NK-92 treated with Interleukin-12 subunit alpha and Interleukin-12 subunit beta, amount 100 ng/mL, for 24 hours (cell line): ENCODE data around the gene PRSS27.
"Not testable (repeated sequence)": the region's sequence is repeated elsewhere in the genome, so short reads cannot be mapped to it uniquely, and the experiment has no call there.

Source experiments
- DNase-seq: peaks from one replicate; lab custom pipeline; 2025; lab: John Stamatoyannopoulos, UW

Gene PRSS27

DNA sequence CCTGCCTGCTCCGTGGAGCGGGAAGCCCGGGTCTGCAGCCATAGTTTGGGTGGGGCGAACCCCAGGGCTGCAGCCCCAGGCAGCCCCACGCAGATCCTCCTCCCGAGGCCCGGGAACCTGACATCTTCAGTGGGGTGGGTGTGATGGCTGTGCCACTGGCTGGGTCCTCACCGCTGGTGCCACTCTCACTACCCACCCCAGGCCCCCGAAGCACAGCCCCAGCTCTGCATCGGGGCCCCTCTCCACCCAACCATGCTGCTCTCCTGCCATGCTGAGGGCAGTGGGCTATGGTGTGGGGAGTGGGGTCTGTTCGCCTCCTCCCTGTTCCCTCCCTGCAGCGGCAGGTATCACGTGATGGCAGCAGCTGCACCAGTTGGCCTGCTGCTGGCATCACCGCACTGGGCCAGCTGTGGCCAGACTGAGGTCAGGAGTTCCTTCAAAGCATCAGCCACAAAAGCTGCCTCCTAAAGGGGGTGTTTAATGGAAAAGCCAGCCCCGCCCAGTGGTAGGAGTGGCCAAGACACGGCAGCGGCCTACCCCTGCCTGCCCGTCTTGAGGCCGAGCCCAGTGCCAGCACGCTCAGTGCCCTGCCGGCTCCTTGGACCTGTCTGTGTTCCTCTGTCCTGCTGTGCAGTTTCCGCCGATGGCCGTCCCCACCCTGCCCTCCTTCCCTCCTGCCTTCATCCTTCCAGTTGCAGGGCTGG is 26.9 kb downstream of the PRSS27 start:
- no peak for DNase-seq

DNA sequence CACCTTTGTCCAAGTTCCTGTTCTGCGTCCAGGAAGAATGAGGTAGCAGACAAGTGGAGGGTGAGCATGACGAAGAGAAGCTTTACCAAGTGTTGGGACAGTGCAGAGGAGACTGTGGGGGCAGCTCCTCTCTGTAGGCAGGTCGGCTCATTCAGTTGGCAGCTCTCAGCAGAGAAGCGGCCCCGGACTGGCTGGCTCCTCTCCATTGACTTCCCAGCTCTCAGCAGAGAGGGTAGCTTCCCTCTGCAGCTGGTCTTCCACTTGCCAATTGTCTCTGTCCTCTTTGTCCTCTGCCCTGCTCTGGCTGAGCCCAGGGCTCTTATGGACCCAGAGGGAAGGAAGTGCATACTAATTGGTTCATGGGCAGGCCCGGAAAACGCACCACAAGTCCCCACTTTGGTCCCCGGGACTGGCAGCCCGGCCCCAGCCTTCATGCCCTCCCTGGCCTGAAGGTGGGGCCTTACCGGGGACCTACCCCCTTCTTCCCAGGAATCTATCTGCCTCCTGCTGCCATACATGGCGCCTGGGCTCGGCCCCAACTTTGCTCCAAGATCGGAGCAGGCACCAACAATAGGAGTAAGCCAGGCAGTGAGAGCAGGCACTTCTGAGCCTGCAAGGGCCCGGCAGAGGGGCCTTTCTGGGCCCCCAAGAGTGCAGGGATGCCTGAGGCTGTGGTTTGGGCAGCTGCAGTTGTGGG is 27.6 kb downstream of the PRSS27 start:
- no peak for DNase-seq

DNA sequence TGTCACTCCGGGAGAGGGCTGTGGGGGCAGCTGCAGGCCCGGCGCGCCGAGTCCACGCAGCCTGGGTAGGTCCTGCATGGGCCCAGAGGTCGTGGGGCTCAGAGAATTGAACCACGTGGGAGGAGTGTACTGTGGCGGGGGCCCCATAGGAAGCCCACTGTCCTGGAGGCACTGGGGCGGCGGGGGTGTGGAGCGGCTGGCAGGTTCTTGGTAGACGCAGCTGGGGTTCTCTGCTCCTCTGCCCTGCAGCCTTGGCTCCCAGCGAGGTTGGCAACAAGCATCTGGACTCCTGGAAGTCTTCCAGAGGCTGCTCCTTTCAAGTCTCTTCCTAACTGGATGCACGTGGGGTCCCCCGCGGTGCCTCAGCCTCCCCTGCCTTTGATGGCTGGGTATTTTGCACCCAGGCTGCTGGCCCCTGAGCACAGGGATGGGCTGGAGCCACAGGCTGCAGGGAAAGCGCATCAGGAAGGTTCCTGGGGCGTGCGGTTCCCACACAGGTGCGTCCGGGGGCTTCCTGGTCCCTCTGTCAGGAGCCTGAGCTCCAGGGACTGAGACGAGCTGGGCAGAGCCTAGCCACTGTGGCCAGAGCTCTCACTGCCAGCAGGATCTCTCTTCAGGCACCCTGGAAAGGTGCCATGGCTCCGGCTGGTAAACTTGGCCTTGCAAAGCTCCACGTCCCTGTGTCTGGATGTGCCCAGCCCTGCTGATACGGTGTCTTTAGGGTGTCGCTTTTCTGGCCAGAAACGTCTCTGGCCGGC is 28.4 kb downstream of the PRSS27 start:
- no peak for DNase-seq

DNA sequence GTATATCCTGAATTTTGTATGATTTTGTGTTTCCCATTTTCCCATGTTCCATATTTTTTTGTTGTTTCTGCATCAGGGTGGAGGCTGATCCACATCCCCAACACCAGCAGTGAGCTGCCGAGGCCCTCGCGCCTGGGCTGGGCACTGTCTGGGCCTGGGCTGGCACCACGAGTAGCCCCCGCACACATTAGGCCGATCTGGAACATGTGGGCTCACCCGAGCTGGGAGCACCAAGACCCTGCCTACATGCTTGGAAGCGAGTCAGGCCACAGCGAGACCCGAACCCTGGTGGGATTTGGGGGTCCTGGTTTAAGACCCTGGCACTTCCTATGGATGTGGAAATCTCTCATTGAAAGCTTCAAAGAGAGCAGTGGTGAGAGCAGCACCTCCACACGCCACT is 29.2 kb downstream of the PRSS27 start:
- no peak for DNase-seq

DNA sequence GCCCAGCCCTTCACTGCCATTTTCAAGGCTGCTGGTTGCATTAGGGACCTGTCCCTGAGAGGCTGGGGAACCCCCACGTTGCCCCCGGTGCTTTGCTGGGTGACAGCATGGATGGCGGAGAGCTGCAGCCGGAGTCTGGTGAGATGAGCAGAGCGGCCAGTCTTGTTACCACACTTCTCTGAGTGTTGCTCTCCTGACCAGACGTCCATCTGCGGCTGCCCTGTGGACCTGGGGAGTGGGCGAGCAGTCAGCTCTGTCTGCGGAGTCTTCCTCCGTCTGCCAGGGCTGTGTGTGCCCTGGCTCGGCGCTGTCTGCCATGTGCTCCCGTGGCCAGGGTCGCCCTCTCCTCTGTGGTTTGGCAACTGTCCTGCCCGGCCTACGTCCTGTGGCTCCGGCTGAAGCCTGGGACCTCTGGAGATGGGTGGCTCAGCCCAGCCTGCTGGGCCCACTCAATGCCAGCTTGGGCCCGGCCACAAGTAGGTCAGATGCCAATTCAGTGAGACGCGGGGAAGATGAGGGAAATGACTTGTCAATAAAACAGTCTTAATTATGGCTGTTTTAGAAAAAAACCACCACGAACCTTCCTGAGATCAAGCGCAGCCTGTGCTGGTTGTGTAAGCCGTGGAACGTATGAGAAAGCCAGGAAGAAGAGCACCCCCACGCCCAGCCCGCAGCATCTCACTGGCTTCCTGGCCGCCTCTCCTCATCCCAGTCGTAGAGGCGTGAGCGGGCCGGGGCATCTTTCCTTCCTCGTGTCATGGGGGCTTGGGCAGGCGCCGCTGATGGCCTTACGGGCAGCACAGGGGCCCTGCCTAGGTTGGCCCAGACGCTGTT is 29.8 kb downstream of the PRSS27 start:
- no peak for DNase-seq

DNA sequence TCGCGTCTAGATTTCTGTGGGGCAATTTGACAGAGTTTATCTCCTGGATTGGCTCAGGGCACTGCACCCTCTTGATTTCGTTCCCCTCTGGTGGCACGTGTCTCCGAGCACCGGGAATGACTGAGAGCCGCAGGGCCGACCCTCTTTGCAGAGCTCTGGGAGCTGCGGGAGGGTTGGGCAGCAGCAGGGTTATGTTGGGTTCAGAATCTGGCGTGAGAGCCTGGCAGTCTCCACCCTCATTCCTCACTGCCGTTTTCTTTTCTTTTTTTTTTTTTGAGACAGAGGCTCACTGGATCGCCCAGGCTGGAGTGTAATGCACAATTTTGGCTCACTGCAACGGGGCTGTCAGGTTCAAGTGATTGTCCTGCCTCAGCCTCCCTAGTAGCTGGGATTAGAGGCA is 30.6 kb downstream of the PRSS27 start:
- DNase-seq, result not testable (repeated sequence)

DNA sequence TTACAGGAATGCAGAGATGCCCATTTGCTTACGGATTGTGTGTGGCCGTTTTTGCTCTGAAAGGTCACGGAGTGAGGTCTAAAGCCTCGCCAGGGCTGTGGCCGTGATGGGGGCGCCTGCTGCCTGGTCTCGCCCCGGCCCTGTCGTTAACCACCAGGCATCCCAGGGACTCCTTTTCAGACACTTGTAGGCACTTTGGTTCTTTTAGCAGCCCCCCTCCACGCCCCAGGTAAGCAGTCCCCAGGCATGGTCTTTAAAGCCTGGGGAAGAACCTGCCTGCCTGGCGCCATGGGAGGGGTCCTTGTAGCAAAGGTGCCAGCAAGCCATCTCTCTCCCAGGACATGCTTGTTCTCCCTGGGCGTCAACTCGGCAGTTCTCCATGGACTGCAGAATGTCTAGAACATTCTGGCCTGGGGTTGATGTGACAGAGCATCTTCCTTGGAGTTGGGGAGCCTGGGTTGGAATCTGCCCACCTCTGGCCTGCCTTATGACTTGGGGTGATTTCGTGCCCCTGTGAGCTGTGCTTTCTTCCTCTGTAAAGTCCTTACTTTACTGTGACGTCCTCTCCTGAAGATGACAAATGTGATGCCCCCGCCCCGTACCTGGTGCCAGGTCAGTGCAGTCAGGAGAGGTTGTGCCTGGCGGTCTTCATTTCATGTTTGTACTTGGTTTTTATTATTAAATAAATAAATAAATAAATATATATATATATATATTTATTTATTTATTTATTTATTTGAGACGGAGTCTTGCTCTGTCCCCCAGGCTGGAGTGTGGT is 32.3 kb downstream of the PRSS27 start:
- no peak for DNase-seq

DNA sequence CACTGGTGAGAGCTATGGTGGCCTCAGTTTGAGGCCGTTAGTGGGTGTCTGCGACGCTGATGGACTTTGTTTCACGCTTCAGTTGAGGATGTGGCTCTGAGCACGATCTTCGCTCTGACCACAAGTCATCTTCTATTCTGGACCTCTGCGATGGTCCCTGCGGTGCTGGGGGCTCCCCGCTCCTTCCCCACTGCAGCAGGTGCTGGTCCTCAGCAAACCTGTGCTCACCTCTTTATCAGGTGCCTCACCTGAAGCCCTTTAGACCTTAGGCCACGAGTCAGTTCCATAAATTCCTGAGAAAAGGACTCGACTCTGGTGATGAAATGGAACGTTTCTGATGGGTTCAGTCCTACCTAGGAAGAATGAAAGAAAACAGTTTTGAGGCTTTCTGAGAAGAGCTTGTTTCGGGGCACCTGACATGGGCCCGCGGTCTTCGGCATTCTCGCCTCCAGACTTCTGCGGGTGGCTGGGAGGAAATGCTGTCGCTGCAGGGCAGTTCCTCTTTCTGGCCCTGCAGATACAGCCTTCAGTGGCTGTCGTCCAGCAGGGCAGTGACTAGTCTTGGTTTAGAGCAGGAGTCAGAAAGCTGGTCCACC is 33.0 kb downstream of the PRSS27 start:
- DNase-seq, result peak; percentile 34

DNA sequence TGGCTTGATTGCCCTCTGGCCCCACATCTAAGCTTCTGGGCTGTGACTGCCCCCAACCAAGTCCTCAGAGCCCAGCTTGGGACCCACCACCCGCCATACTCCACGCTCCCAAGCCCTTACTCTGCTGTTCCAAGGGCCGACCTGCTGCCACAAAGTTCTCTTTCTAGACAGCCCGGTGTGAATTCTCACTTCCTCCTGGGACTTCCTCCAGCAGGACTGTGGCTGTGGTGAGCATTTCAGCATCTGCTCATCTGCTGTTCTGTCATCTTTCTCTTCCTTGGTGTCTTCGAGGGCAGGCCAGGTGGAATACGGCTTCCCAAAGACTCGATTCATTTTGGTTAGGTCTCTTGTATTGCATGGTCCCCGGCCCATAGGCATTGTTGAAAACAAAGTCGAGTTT is 33.9 kb downstream of the PRSS27 start:
- DNase-seq, result not testable (repeated sequence)

DNA sequence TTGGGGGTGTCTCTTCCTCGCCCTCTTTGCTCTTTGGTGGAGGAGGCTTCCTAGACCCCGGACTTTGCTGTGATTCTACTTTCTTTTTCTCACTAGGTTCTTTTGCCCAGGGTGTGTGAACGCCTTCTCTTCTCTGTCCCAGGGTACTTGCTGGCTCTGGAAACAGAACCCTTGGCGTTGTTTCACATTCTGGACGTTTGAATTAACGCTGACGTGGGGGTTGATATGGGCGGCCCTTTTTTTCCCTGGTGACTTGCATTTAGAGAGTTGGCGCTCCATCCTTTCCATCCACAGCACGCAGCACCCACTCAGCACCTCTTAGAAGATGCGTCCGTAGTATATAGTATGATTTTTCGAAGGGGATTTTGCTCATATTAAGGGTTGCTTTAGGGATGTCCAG is 37.0 kb downstream of the PRSS27 start:
- DNase-seq, result not testable (repeated sequence)

DNA sequence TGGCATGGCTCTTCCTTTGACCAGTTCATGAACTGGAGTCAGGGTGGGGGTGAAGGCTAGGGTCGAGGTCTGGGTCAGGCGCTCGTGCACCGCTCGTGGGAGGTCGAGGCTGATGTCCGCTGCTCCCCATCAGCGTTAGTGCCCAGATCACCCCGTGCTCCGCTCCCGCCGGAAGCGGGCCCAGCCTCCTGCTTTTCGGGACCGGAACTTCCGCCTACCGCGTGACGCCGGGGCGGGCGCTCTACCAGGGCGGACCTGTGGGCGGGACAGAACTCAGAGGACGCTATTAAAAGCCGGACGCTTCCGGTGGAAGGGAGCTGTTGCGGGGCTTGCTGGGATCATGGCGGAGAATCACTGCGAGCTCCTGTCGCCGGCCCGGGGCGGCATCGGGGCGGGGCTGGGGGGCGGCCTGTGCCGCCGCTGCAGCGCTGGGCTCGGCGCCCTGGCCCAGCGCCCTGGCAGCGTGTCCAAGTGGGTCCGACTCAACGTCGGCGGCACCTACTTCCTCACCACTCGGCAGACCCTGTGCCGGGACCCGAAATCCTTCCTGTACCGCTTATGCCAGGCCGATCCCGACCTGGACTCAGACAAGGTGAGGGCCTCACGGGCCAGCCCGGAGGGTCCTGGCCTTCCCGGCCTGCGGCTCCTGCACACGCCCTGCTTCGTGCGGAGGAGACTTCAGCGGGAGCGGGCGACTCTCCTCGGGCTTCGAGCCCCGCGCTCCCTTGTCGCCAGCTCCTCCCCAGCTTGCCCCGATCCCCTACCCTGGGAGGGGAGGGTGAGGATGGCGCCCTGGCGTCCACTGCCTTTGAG is 37.6 kb downstream of the PRSS27 start, which contains the start of gene KCTD5:
Gene KCTD5 (plus strand): TSS at position 315 of the 813 bp plus-strand sequence. CDS start 26 bp downstream, at position 341.
- peak; percentile 90 for DNase-seq

DNA sequence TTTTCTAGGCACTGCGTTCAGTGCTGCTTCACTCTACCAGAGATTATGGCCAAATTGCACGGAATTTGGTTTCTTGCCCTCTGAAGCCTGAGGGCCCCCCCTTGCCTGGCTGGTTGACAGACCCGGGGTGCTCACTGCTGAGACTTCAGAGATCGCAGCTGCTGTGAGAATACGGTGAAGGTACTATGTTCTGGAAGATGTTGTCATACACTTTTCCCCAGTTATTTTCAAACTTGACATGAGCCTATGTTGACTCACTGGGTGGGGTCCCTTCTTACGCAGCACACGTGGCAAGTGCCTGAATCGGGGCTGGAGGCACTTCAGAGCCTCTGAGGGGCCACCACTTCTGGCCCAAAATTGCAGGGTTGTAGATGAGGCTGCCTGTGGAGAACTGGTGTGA is 39.7 kb downstream of the PRSS27 start:
- DNase-seq, result not testable (repeated sequence)

DNA sequence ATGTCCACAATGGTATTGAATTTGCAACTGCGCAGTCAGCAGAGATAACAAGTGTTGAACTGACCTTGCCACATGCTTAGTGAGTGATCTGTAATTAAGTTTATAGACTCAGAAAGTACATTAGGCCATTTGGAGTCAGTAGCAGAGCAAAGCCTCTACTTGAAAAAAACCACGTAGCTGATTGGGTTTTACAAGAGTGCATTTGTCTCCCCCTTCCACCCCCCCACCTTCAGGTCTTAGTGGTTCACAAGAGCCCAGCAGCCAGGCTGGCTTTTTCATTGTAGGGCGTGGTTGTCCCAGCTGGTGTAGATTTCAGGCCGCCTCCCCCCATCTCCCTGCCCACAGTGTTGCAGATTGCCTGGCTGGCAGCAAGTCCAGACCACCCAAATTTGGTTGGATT is 40.1 kb downstream of the PRSS27 start:
- DNase-seq, result not testable (repeated sequence)

DNA sequence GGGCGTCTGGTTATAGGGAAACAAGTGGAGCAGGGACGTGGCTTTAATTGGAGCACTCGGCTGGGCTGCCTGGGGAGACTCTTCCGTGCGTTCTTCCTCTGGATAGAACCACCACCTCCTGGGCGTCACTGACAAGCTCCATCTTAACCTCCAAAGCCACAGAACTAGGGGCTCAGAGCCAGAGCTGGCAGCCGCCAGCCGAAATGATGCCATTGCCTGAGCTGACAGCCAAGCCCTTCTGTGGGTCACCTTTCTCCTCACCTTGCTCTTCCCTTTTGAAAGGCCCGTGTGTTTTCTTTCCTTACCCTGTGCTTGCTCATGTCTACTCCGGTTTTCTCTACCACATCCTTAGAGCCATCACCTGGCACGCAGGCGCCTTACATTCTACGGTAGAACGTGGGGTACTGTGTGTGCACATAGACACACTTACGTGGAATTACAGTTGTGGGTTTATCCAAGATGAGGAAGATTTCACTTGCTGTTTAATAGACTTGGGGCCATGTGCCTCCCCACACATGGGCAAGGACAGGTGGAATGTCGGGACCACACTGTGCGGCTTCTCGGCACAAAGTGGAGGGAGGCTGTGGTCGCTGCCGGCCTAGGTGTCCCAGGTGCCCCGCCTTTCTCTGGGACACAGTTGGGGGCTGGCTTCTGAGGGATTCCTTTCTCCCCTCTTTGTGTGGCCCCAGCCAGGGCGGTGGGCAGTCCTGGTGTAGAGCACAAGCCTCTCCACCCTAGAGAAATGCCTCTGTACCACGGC is 41.6 kb downstream of the PRSS27 start:
- DNase-seq, result not testable (repeated sequence)

DNA sequence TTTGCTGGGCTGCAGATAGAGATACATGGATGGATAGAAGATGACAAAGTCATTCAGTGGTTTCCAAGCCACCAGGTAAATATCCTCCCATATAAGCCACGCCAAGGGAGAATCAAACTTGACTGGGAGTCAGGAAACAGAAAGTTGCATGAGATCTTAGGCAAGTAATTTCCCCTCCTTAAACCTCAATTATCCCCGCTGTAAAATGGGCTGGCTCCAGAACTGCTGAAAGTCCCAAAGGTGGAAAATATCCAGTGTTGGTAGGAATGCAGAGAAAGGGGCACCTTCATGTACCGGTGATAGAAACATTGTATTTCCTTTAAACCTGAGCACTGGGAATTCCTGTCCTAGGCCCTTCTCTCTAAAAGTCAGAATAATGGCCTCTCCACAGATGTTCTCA is 43.1 kb downstream of the PRSS27 start:
- not testable (repeated sequence) for DNase-seq

DNA sequence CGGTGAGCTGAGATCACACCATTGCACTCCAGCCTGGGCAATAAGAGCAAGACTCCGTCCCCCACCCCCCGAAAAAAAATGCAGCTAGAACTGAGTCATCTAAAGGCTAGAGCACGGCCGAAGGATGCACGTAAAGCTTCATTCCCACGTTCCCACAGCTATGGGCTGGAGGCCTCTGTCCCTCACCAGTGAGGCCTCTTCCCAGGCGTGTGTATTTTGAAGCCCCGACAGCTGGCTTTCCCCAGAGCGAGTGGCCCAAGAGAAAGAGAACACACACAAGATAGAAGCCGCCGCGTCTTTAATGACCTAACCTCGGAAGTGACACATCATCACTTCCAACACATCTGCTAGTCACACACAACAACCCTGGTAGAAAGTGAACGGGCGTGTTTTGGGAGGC is 44.3 kb downstream of the PRSS27 start:
- no peak for DNase-seq

DNA sequence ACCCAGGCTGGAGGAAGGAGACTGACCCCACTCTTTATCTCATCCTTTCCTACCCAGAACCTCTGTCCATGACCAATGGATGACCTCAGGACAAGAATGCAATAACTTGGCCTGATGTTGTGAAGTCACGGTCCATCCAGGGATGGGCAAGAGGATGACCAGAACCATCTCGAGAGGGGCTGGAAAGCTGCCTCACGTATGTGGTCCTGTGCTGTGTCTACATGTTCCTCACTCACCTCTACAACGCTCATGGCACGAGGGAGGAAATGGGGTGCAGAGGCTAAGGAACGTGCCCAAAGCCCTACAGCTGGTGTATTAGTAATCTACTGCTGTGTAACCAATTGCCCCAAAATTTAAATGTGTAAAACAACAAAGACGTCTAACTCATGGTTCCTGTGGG is 45.0 kb downstream of the PRSS27 start:
- no peak for DNase-seq

DNA sequence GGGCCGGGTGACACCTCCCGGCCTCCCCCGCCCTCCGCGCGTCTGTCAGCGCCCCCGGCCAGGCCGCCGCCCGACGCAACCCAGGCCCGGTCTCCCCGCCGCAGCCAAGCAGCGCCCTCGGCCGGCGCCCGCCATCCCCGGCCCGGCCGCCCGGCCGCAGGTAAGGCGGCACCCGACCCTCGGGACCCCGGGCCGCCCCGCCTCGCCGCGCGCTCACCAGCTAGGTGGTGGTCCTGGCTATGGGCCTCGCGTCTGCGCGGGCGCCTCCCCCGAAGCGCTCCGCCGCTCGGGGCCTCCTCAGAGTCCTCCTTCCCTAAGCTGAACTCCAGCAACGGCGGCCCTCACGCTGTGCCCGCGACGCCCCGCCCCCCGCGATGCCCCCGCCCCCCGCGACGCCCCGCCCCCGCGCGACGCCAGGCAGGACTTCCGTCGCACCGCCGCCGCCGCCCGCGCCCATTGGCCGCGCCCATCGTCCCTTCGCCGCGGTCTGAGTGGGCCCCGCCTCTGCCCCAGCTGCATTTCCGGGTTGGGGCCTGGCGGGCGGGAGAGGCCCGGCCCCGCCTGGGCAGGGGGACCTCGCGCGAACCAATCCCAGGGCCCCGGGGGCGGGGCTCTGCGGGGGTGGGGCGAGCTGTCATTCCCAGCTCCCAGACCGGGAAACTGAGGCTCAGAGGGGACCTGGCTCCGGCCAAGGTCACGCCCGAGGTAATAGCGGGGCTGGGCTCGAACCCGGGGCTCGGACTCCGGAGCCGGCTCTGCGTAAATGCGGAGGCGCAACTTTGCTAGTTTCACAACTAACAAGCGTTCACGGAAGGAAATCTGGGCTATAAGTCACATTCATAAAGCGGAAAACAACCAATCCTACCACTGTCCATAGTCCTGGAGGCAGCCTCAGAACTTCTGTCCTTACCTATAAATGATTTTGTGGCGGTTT is 46.7 kb downstream of the PRSS27 start:
- DNase-seq, result peak; percentile 89
